Loucy (cell line): Measurements from ENCODE around the gene FASLG.
"Not testable (repeated sequence)": the region's sequence is repeated elsewhere in the genome, so short reads cannot be mapped to it uniquely, and the experiment has no call there.

ENCODE experiments used
- H2AFZ ChIP-seq: fragments of 200-600 bp; sonication (generic); 2 replicates; pipeline ENCODE4 v1.6.0; 2016; ENCODE audit warnings: antibody characterized with exemption, mild to moderate bottlenecking, low read length, moderate library complexity
- H3F3A ChIP-seq: fragments of 200-600 bp; 2 replicates; pipeline ENCODE4 v1.6.0; 2016; ENCODE audit warnings: antibody characterized with exemption, low read depth, mild to moderate bottlenecking
- H3K27me3 ChIP-seq: fragments of 200-600 bp; sonication (generic); 2 replicates; pipeline ENCODE4 v1.6.1; 2014; ENCODE audit warnings: low read length, mild to moderate bottlenecking; ENCODE audit not compliant: insufficient read depth, poor library complexity, severe bottlenecking
- H3K36me3 ChIP-seq: fragments of 200-600 bp; sonication (generic); 2 replicates; pipeline ENCODE4 v1.6.1; 2016; ENCODE audit warnings: low read length; ENCODE audit not compliant: insufficient read depth
- H3K4me1 ChIP-seq: fragments of 200-600 bp; sonication (generic); 2 replicates; pipeline ENCODE4 v1.5.1; 2014; ENCODE audit warnings: low read length, mild to moderate bottlenecking; ENCODE audit not compliant: insufficient read depth, poor library complexity, severe bottlenecking
- H3K4me2 ChIP-seq: fragments of 200-600 bp; sonication (generic); 2 replicates; pipeline ENCODE4 v1.6.0; 2014; ENCODE audit warnings: antibody characterized with exemption, low read length, low read depth, mild to moderate bottlenecking; ENCODE audit not compliant: poor library complexity, severe bottlenecking
- H3K4me3 ChIP-seq: fragments of 200-600 bp; sonication (generic); 2 replicates; pipeline ENCODE4 v1.5.1; 2014; ENCODE audit warnings: low read length, mild to moderate bottlenecking, mixed read lengths; ENCODE audit not compliant: poor library complexity, severe bottlenecking
- H3K79me2 ChIP-seq: fragments of 200-600 bp; sonication (generic); 2 replicates; pipeline ENCODE4 v1.6.1; 2014; ENCODE audit warnings: low read length; ENCODE audit not compliant: insufficient read depth
- H3K9ac ChIP-seq: fragments of 200-600 bp; sonication (generic); 2 replicates; pipeline ENCODE4 v1.6.0; 2014; ENCODE audit warnings: mild to moderate bottlenecking, low read depth, low read length, moderate library complexity; ENCODE audit not compliant: poor library complexity, severe bottlenecking
- H3K9me2 ChIP-seq: fragments of 200-600 bp; sonication (generic); replicated peaks from 2 replicates; pipeline ENCODE4 v1.6.1; 2016; ENCODE audit warnings: low read depth, low read length, mixed read lengths
- H3K9me3 ChIP-seq: fragments of 200-600 bp; sonication (generic); 2 replicates; pipeline ENCODE4 v1.6.1; 2014; ENCODE audit warnings: mild to moderate bottlenecking, antibody characterized with exemption, low read length, low read depth; ENCODE audit not compliant: insufficient read depth
- H4K20me1 ChIP-seq: fragments of 200-600 bp; sonication (generic); 2 replicates; pipeline ENCODE4 v1.6.0; 2014; ENCODE audit warnings: antibody characterized with exemption, low read length, mild to moderate bottlenecking; ENCODE audit not compliant: insufficient read depth, poor library complexity, severe bottlenecking
- EZH2phosphoT487 ChIP-seq: fragments of 200-600 bp; IDR thresholded peaks from 2 replicates; pipeline ENCODE4 v1.6.1; 2018; ENCODE audit warnings: antibody characterized with exemption, mild to moderate bottlenecking, moderate library complexity, borderline replicate concordance
- TF ChIP-seq, protein P1 (sequence below): fragments of 200-600 bp; sonication (generic); conservative IDR thresholded peaks from 2 replicates; pipeline ENCODE4 v1.5.1; 2014; ENCODE audit warnings: mild to moderate bottlenecking, antibody characterized with exemption, low read length

Gene FASLG

DNA sequence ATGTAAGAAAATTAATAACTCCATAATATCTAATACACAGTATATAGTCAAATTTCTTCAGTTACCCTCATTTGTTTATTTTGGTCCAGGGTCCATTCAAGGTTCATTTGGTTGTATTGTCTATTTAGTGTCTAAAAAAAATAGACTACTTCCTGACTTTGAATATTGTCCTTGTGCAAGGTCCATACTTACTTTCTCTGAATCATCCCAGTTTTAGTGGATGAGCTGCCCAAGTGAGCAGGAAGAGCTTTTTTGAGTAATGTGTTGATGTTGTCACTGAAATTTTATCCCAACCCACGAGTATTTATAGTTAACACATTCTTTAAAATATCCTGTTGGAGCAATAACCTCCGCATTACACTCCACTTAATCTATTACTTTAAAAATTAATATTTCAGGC is 45.6 kb upstream of the FASLG start:
- Histone ChIP-seq H2AFZ (no peak overlapping the region), H3K4me2 (no peak overlapping the region), H3K4me3 (no peak overlapping the region), H3K4me1 (no peaks in the 10 kb centered on the region), H3K27me3 (no peaks in the 10 kb centered on the region), H4K20me1 (no peaks in the 10 kb centered on the region), H3K9me3 (no peaks in the 10 kb centered on the region), H3K9ac (no peak overlapping the region), H3K79me2 (no peaks in the 10 kb centered on the region), H3K36me3 (peaks cover 38% of the 10 kb centered on the region), H3F3A (no peaks in the 10 kb centered on the region), H3K9me2 (no peaks in the 10 kb centered on the region)
- TF ChIP-seq, protein P1, sequence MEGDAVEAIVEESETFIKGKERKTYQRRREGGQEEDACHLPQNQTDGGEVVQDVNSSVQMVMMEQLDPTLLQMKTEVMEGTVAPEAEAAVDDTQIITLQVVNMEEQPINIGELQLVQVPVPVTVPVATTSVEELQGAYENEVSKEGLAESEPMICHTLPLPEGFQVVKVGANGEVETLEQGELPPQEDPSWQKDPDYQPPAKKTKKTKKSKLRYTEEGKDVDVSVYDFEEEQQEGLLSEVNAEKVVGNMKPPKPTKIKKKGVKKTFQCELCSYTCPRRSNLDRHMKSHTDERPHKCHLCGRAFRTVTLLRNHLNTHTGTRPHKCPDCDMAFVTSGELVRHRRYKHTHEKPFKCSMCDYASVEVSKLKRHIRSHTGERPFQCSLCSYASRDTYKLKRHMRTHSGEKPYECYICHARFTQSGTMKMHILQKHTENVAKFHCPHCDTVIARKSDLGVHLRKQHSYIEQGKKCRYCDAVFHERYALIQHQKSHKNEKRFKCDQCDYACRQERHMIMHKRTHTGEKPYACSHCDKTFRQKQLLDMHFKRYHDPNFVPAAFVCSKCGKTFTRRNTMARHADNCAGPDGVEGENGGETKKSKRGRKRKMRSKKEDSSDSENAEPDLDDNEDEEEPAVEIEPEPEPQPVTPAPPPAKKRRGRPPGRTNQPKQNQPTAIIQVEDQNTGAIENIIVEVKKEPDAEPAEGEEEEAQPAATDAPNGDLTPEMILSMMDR, result no peak
- TF ChIP-seq EZH2phosphoT487, result no peak

DNA sequence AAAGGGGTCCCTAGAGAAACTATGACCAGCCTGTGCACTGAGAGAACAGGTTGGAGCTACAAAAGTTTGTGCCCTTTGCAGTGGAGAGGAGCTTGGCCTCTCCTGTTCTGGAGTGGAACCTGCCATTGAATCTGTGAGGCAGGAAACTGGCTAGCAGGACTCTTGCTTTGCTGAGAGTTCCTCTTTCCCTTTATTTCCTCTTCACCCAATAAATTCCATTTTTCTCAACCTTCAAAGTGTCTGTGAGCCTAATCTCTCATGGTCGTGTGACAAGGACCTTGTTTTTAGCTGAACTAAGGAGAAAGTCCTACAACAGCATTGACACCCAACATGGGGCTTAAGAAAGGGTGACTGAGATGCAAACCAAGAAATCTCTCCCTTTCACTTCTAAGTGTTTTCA is 42.7 kb upstream of the FASLG start:
- Histone ChIP-seq H3K4me1 (no peaks in the 10 kb centered on the region), H4K20me1 (no peaks in the 10 kb centered on the region), H3K9me2 (no peaks in the 10 kb centered on the region), H3K9ac (no peak overlapping the region), H2AFZ (no peak overlapping the region), H3K27me3 (no peaks in the 10 kb centered on the region), H3K9me3 (peaks cover 12% of the 10 kb centered on the region; the same call in 1 of the 2 replicates), H3K36me3 (peaks cover 9% of the 10 kb centered on the region; the same call in 1 of the 2 replicates), H3K4me3 (no peak overlapping the region), H3F3A (no peaks in the 10 kb centered on the region), H3K4me2 (no peak overlapping the region), H3K79me2 (no peaks in the 10 kb centered on the region)
- no peak for TF ChIP-seq EZH2phosphoT487
- TF ChIP-seq, protein P1, result no peak

DNA sequence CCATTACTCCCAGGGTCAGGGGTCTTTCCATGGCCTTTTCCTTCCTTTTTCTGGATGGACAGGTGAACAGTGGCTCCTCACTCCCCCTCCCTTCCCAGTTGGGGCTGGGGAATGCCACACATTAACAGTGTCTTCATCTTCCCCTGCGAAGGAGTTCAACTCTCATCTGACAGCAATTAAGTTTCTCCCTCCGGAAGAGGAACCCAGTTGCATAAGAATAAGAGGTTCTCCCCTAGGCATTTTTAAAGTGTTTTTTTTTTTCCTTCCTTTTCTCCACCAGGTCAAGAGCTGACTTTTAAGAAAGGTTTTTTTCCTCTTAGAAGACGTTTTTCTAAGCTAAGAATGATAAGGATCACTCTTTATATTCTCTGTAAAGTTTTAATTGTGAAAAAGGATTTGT is 42.3 kb upstream of the FASLG start:
- H3K4me3 ChIP-seq, result no peak overlapping the region
- H3K27me3 ChIP-seq, result no peaks in the 10 kb centered on the region
- H4K20me1 ChIP-seq, result no peaks in the 10 kb centered on the region
- TF ChIP-seq EZH2phosphoT487, result no peak
- TF ChIP-seq, protein P1, result no peak
- H2AFZ ChIP-seq, result no peak overlapping the region
- no peak overlapping the region for H3K4me2 ChIP-seq
- peaks cover 5% of the 10 kb centered on the region; the same call in 1 of the 2 replicates for H3K36me3 ChIP-seq
- H3K4me1 ChIP-seq, result no peaks in the 10 kb centered on the region
- H3K79me2 ChIP-seq, result no peaks in the 10 kb centered on the region
- H3K9me3 ChIP-seq, result peaks cover 17% of the 10 kb centered on the region; the same call in 1 of the 2 replicates
- H3F3A ChIP-seq, result no peaks in the 10 kb centered on the region
- no peak overlapping the region for H3K9ac ChIP-seq
- no peaks in the 10 kb centered on the region for H3K9me2 ChIP-seq

DNA sequence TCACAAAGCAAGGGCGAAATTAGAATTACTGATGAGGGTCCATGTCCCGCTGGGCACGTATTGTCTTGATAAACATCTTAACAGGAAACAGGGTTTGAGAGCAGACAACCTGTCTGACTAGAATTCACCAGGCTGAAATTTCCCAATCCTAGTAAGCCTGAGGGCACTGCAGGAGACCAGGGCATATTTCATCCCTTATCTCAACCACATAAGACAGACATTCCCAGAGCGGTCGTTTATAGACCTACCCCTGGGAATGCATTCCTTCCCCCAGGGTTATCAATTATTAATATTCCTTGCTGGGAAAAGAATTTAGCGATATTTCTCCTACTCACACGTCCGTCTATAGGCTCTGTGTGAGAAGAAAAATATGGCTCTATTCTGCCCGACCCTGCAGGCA is 38.3 kb upstream of the FASLG start:
- not testable (repeated sequence) for H3K9me2 ChIP-seq, H3K79me2 ChIP-seq, H3K27me3 ChIP-seq, H3K4me3 ChIP-seq, H4K20me1 ChIP-seq, H3K9ac ChIP-seq, H3F3A ChIP-seq, H3K36me3 ChIP-seq, H3K4me1 ChIP-seq, H3K4me2 ChIP-seq, H2AFZ ChIP-seq
- H3K9me3 ChIP-seq, result peaks cover 18% of the 10 kb centered on the region; the same call in 1 of the 2 replicates
